Hematopoietic multipotent progenitor cell treated with erythropoietin and hydrocortisone succinate and interleukin-3 and kit ligand, for 4 days (in vitro differentiated cells): Measurements from ENCODE around the gene CACNB4.
"Not testable (repeated sequence)": the region's sequence is repeated elsewhere in the genome, so short reads cannot be mapped to it uniquely, and the experiment has no call there.

ENCODE experiments used
- DNase-seq: peaks from one replicate; pipeline ENCODE4 v3.0.0-alpha.2; 2015

The CACNB4 gene

GRCh38 chr2:152016181-152017120 is 82.4 kb downstream of the CACNB4 start:
- DNase-seq: no peak

GRCh38 chr2:152015552-152015951 is 83.3 kb downstream of the CACNB4 start:
- no peak for DNase-seq

GRCh38 chr2:152012697-152013096 is 86.1 kb downstream of the CACNB4 start:
- DNase-seq: no peak

- DNase-seq: no peak
Measured at GRCh38 chr2:152011724-152012123, 87.1 kb downstream of the CACNB4 start.

- peak; percentile 35 for DNase-seq
Measured at GRCh38 chr2:152005607-152006006, 93.2 kb downstream of the CACNB4 start.

- not testable (repeated sequence) for DNase-seq
Measured at GRCh38 chr2:152003283-152003682, 95.6 kb downstream of the CACNB4 start.

GRCh38 chr2:151999053-151999452 is 99.8 kb downstream of the CACNB4 start:
- DNase-seq: peak; percentile 80

- no peak for DNase-seq
Measured at GRCh38 chr2:151996243-151997003, 102.4 kb downstream of the CACNB4 start.

GRCh38 chr2:151995161-151995557 is 103.7 kb downstream of the CACNB4 start:
- DNase-seq: peak; percentile 8

GRCh38 chr2:151994178-151994577 is 104.7 kb downstream of the CACNB4 start:
- not testable (repeated sequence) for DNase-seq

GRCh38 chr2:151991010-151991409 is 107.8 kb downstream of the CACNB4 start:
- no peak for DNase-seq

- DNase-seq: no peak
Measured at GRCh38 chr2:151989378-151989777, 109.5 kb downstream of the CACNB4 start.

GRCh38 chr2:151987484-151987883 is 111.4 kb downstream of the CACNB4 start:
- no peak for DNase-seq

- no peak for DNase-seq
Measured at GRCh38 chr2:151984424-151985083, 114.3 kb downstream of the CACNB4 start.

- no peak for DNase-seq
Measured at GRCh38 chr2:151983221-151983620, 115.6 kb downstream of the CACNB4 start.

GRCh38 chr2:151981886-151982285 is 117.0 kb downstream of the CACNB4 start:
- DNase-seq: no peak

- no peak for DNase-seq
Measured at GRCh38 chr2:151979694-151980093, 119.2 kb downstream of the CACNB4 start.

- no peak for DNase-seq
Measured at GRCh38 chr2:151978709-151979108, 120.1 kb downstream of the CACNB4 start.

- no peak for DNase-seq
Measured at GRCh38 chr2:151977631-151978030, 121.2 kb downstream of the CACNB4 start.

GRCh38 chr2:151976945-151977353 is 121.9 kb downstream of the CACNB4 start:
- no peak for DNase-seq

- no peak for DNase-seq
Measured at GRCh38 chr2:151975460-151976414, 123.1 kb downstream of the CACNB4 start.

- DNase-seq: no peak
Measured at GRCh38 chr2:151974988-151975387, 123.9 kb downstream of the CACNB4 start.
